Measurements from ENCODE around the gene DHODH. TPM values are rescaled to one million over a fixed set of nuclear protein-coding genes. Genes with fewer than 3 reads are reported as not detected.

Gene DHODH
- total RNA-seq, 1 donor from 2014 or later, result 4.2 TPM

DNA sequence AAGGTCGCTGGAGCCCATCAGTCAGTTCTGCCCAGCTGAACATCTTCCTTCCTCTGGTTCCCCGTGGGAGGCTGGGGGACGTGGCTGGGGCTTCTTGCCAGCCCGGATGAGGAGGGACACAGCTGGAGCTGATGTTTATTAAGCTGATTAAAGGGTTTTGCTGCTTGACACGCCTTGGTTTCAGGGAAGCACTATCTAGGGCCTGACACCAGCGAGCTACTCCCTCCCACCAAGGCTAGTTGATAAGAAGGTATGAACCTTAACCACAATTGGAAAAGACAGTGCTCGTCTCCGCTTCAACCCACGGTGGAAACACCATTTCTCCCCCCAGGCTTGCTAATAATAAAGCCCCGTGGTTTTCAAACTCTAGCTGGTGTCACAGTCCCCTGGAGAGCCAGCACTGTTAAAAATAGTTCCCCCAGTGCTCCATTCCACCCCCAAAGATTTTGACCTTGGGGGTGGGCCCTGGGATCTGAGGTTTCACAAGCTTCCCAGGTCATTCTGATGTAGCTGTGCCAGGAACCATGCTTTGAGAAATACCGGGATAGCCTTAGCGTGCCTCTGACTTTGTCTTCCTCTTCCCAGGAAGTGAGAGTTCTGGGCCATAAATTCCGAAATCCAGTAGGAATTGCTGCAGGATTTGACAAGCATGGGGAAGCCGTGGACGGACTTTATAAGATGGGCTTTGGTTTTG lies 5.5 kb downstream of the DHODH start:
- no peak overlapping the region for H3K27ac ChIP-seq
- intact Hi-C loops (cut with DNase I), result no loop called here
- DNase-seq (ENCODE audit: extremely low spot score in 2 of 2), result no peak
- no peak overlapping the region for H3K4me3 ChIP-seq
- no peaks in the 10 kb centered on the region for H3K27me3 ChIP-seq
- peaks cover 0 to 15% of the 10 kb centered on the region in 2 donors for H3K36me3 ChIP-seq
- TF ChIP-seq POLR2A (IDR thresholded peaks at IDR 0.05), result no peak
- peak in 1 of 2 donors; percentile 1 for TF ChIP-seq POLR2AphosphoS5 (IDR thresholded peaks at IDR 0.05; ENCODE audit: insufficient read depth in 1 of 2, low read depth in 1 of 2)
- TF ChIP-seq, protein P1, sequence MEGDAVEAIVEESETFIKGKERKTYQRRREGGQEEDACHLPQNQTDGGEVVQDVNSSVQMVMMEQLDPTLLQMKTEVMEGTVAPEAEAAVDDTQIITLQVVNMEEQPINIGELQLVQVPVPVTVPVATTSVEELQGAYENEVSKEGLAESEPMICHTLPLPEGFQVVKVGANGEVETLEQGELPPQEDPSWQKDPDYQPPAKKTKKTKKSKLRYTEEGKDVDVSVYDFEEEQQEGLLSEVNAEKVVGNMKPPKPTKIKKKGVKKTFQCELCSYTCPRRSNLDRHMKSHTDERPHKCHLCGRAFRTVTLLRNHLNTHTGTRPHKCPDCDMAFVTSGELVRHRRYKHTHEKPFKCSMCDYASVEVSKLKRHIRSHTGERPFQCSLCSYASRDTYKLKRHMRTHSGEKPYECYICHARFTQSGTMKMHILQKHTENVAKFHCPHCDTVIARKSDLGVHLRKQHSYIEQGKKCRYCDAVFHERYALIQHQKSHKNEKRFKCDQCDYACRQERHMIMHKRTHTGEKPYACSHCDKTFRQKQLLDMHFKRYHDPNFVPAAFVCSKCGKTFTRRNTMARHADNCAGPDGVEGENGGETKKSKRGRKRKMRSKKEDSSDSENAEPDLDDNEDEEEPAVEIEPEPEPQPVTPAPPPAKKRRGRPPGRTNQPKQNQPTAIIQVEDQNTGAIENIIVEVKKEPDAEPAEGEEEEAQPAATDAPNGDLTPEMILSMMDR (IDR thresholded peaks at IDR 0.05), result no peak
- H3K4me1 ChIP-seq, result peaks cover 15% of the 10 kb centered on the region
- H3K9me3 ChIP-seq, result no peaks in the 10 kb centered on the region

GRCh38 chr16:72014675-72015074 lies 6.1 kb downstream of the DHODH start:
- H3K27me3 ChIP-seq, result no peaks in the 10 kb centered on the region
- intact Hi-C loops (cut with DNase I), result no loop called here
- H3K9me3 ChIP-seq, result no peaks in the 10 kb centered on the region
- peaks cover 14% of the 10 kb centered on the region for H3K4me1 ChIP-seq
- DNase-seq (ENCODE audit: extremely low spot score in 2 of 2), result no peak
- no peak overlapping the region for H3K27ac ChIP-seq
- peaks cover 0 to 20% of the 10 kb centered on the region in 2 donors for H3K36me3 ChIP-seq
- no peak overlapping the region for H3K4me3 ChIP-seq
- TF ChIP-seq, protein P1 (IDR thresholded peaks at IDR 0.05), result no peak
- no peak for TF ChIP-seq POLR2A (IDR thresholded peaks at IDR 0.05)
- no peak for TF ChIP-seq POLR2AphosphoS5 (IDR thresholded peaks at IDR 0.05; ENCODE audit: insufficient read depth in 1 of 2, low read depth in 1 of 2)

DNA sequence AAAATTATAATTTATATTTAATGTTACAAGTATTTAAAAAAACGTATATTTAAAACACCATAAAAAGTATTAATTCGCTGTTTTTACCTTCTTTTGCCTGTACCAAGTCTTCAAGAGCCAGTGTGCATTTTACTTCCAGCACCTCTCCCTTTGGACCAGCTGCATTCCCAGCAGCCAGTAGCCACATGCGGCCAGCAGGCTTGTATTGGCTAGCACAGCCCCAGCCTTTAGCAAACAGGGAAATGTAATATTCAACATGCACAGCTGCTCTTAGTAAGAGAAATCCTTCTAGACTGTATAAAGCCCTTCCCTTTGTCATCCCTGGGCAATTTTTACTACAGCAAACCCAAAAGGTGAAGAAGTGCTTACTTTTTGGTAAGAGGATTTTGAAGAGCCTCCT lies 6.6 kb downstream of the DHODH start:
- Histone ChIP-seq H3K27me3 (no peaks in the 10 kb centered on the region), H3K4me1 (peaks cover 14% of the 10 kb centered on the region), H3K27ac (no peak overlapping the region), H3K9me3 (no peaks in the 10 kb centered on the region), H3K36me3 (peaks cover 0 to 20% of the 10 kb centered on the region in 2 donors), H3K4me3 (no peak overlapping the region)
- TF ChIP-seq, protein P1 (IDR thresholded peaks at IDR 0.05), result no peak
- TF ChIP-seq POLR2AphosphoS5 (IDR thresholded peaks at IDR 0.05; ENCODE audit: insufficient read depth in 1 of 2, low read depth in 1 of 2) (no peak), POLR2A (IDR thresholded peaks at IDR 0.05) (no peak)
- no peak for DNase-seq (ENCODE audit: extremely low spot score in 2 of 2)
- intact Hi-C loops (cut with DNase I), result no loop called here

GRCh38 chr16:72018470-72018869 lies 9.9 kb downstream of the DHODH start:
- H3K36me3 ChIP-seq, result peaks cover 0 to 31% of the 10 kb centered on the region in 2 donors
- TF ChIP-seq POLR2AphosphoS5 (IDR thresholded peaks at IDR 0.05; ENCODE audit: insufficient read depth in 1 of 2, low read depth in 1 of 2) (no peak), POLR2A (IDR thresholded peaks at IDR 0.05) (no peak)
- TF ChIP-seq, protein P1 (IDR thresholded peaks at IDR 0.05), result no peak
- peaks cover 7% of the 10 kb centered on the region for H3K4me1 ChIP-seq
- H3K4me3 ChIP-seq, result no peak overlapping the region
- DNase-seq (ENCODE audit: extremely low spot score in 2 of 2), result no peak
- H3K27ac ChIP-seq, result no peak overlapping the region
- H3K9me3 ChIP-seq, result no peaks in the 10 kb centered on the region
- no peaks in the 10 kb centered on the region for H3K27me3 ChIP-seq
- intact Hi-C loops (cut with DNase I), result no loop called here

- H3K27ac ChIP-seq, result no peak overlapping the region
- no peaks in the 10 kb centered on the region for H3K9me3 ChIP-seq
- H3K36me3 ChIP-seq, result peaks cover 0 to 47% of the 10 kb centered on the region in 2 donors
- DNase-seq (ENCODE audit: extremely low spot score in 2 of 2), result no peak
- no peaks in the 10 kb centered on the region for H3K4me1 ChIP-seq
- TF ChIP-seq, protein P1 (IDR thresholded peaks at IDR 0.05), result no peak
- no peak for TF ChIP-seq POLR2AphosphoS5 (IDR thresholded peaks at IDR 0.05; ENCODE audit: insufficient read depth in 1 of 2, low read depth in 1 of 2)
- no peak for TF ChIP-seq POLR2A (IDR thresholded peaks at IDR 0.05)
- intact Hi-C loops (cut with DNase I), result no loop called here
- H3K27me3 ChIP-seq, result no peaks in the 10 kb centered on the region
- H3K4me3 ChIP-seq, result no peak overlapping the region
Measured at GRCh38 chr16:72021043-72021442, 12.5 kb downstream of the DHODH start.

All from vagina (tissue), 2 donors.